B cell (primary cell): Measurements from ENCODE around the gene DLK2.

Experiments
- EZH2 ChIP-seq: IDR thresholded peaks from 2 replicates; pipeline ENCODE4 v1.6.1; 2012; ENCODE audit warnings: borderline replicate concordance, low read depth, mild to moderate bottlenecking, moderate library complexity, low read length; ENCODE audit not compliant: insufficient read depth, poor library complexity, severe bottlenecking
- TF ChIP-seq, protein P1 (sequence below): fragments of 200-600 bp; IDR thresholded peaks from one replicate; pipeline ENCODE4 v1.8.0; 2022; ENCODE audit warnings: antibody characterized with exemption, mild to moderate bottlenecking

GRCh38 chr6:43453831-43454230, 1.5 kb downstream of the DLK2 start:
- TF ChIP-seq, protein P1, sequence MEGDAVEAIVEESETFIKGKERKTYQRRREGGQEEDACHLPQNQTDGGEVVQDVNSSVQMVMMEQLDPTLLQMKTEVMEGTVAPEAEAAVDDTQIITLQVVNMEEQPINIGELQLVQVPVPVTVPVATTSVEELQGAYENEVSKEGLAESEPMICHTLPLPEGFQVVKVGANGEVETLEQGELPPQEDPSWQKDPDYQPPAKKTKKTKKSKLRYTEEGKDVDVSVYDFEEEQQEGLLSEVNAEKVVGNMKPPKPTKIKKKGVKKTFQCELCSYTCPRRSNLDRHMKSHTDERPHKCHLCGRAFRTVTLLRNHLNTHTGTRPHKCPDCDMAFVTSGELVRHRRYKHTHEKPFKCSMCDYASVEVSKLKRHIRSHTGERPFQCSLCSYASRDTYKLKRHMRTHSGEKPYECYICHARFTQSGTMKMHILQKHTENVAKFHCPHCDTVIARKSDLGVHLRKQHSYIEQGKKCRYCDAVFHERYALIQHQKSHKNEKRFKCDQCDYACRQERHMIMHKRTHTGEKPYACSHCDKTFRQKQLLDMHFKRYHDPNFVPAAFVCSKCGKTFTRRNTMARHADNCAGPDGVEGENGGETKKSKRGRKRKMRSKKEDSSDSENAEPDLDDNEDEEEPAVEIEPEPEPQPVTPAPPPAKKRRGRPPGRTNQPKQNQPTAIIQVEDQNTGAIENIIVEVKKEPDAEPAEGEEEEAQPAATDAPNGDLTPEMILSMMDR = no peak
- TF ChIP-seq EZH2 = no peak
